Tongue (tissue), 2 donors: ENCODE measurements around the gene COPS8. TPM values are rescaled to one million over a fixed set of nuclear protein-coding genes. Genes with fewer than 3 reads are reported as not detected.

Experiments used
- DNase-seq: peaks from one replicate; pipeline ENCODE4 v3.0.0-alpha.2; 2015
- total RNA-seq: library from RNA; depleted of rRNA; stranded (reverse); fragments of >200 nt; gene quantifications from one replicate; pipeline ENCODE4 v1.2.3, GENCODE V29; 2014

Gene COPS8
- 105 TPM for total RNA-seq

DNA sequence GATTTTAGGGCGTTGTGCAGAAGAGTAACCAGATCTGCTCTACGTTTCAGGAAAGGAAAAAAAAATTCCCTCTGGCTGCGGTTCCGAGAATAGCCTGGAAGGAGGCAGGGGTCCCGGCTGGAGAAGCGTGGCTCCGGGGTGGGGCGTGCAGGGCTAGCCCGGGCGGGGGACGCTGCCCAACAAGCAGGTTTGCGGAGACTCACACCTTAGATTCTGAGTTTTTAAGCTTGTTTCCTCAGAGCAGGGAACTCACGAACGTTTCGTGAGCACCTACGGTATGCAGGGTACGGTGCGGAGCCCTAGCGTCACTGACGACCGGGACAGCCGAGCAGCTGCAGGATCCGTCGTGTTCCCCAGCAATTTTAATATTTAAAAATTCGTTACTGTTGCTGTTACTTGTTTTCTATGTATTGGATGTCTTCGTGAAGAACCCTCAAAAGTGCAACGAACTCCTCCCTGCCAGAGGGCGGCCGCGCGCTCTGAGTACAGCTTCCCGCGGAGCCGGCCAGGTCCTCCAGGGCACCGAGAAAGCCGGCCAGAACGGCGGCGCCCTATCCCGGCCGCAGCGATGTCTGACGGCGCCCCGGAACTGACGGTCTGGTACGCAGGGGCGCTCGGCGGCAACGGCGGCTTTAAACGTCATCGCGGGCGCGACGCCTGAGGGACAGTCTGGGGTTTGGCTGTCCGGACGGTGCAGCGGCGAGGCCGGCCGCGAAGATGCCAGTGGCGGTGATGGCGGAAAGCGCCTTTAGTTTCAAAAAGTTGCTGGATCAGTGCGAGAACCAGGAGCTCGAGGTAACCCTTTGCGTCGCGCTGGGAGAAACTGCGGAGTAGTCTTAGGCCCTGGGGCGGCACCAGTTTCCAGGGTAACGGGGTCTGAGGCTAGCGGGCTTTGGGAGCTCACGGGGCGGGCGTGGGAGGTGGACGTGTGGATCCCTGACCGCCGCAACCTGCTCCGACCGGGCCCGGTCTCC, at the start of gene COPS8:
Gene COPS8 (plus strand): TSS at position 642 of the 974 bp plus-strand sequence. CDS start 76 bp downstream, at position 718.
- DNase-seq: peak; percentile 98

DNA sequence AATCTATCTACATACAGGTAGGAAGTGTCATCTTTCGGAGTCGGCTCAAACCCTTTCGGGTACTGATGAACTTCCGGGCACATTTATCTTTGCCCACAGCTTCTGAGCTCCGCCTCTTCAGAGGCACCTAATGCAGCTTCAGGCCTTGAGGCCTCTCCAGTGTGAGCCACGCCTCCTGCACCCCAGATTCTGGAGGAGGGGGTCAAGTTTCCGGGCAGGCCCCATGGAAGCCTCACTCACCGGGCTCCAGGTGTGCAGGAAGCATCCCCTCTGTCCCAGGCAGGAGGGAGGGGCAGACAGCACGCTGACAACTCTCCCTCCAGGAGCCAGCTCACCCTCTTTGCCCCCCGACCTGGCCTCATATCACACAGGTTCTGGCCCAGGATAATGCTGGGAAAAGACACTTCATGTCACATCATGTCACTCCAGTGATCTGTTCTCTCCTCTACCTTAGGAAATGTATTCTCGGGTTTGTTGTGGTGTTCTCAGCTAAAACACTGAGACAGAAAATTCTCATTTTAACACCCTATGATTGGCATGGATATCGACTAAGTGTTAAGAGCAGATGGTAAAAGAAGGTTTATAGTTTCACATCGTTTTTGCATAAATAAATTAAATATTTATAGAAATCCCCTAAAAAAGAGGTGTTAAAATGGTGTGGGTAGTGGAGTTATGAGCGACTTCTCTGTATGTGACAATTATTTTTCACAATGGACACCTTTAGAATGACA, 46.2 kb upstream of the COPS8 start:
- DNase-seq: no peak

DNA sequence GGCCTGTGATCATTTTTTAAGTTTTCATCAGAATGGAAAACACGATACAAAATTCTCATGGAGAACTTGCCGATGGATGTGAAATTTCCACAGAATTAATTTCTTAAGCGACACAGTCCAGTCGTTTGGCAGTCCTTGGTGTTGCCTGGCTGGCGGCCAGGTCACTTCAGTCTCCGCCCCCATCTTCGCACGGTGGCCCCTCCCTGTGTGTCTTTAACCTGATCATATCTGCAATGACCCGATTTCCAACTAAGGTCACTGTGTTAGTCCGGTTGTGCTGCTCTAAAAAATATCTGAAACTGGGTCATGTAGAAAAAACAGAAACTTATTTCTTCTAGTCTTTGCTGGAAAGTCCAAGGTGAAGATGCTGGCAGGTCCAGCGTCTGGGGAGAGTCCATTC, 44.5 kb upstream of the COPS8 start:
- DNase-seq: no peak

DNA sequence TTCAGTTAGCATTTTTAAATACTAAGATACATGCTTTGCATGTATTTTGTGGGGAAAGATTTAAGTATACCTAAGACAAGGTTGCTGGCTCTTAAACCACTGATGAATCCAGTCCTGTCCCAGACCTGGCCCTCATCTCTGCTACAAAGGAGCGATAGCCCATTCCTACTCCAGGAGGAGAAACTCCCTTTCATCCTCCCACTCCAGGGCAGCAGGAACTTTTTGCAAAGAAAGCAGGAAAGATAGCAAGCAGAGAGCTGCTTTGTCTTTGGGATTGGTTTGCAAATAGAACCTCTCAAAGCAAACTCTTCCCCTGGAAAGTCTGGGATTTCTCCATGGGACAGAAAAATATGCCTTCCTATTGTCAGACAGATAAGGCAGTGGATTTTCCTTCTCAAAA, 43.6 kb upstream of the COPS8 start:
- no peak for DNase-seq

DNA sequence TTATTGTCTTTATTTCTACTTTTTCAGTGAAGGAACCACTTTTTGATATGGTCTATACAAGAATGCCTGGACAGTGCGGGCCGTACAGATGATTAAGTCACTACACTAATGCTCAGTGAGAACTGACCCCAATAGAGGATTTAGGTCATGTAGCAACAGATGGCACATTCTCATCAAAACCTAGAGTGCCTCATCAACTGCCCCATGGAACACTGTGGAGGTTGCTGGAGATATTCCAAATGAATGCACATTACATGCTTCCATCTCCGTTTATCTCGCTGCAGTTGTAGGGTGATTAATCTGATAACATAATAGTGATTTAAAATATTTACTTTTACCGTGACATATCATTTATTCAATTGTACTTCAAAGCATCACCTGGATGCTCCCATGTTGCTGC, 41.8 kb upstream of the COPS8 start:
- no peak for DNase-seq

DNA sequence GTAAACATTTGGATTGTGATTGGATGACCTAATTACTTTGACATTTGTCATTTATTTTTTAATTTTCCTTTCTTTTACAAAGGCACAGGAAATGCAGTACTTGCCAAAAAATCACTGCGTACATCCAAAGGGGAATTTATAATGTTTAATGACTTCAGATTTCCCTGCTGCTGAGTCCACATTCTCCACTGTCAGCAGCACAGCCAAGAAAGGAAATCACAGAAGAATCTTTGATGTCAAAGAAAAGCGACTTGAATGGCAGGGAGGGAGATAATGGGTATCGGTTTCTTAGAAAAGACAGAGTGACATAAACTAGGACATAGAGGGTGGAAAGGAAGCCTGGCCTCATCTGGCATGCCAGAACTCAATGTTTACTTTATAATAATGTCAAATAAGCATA, 41.4 kb upstream of the COPS8 start:
- no peak for DNase-seq

DNA sequence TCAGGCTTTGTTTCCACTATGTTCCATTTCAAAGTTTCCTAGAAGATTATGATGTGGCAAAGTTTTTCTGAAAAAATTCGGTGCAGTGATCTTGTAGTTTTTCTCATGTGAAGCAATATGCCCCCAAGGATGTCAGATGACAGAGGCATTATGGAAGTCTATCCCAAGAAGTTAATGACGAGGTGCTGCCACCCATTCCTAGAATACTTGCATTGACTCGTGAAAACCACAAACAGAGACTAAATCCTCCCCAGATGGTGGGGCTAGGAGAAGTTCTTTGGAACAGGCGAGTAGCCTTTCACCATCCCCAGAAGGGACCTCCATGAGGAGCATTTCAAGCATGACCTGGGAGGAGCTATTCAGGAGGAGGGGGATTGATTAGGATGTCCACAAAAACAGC, 40.2 kb upstream of the COPS8 start:
- DNase-seq: no peak

DNA sequence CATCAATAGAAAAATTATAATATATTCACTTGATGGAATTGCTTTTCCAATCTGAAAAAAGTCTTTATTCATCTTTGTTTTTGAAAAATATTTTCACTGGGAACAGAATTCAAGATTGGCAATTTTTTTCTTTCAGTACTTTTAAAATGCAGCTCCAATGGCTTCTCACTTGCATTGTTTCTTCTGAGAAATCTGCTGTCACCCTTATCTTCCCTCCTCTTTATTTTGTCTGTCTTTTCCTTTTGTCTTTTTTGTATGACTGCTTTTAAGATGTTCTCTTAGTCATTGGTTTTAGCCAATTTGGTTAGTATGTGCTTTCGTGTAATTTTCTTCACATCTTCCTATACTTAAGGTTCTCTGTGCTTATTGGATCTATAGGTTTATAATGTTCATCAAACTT, 37.1 kb upstream of the COPS8 start:
- DNase-seq: no peak

DNA sequence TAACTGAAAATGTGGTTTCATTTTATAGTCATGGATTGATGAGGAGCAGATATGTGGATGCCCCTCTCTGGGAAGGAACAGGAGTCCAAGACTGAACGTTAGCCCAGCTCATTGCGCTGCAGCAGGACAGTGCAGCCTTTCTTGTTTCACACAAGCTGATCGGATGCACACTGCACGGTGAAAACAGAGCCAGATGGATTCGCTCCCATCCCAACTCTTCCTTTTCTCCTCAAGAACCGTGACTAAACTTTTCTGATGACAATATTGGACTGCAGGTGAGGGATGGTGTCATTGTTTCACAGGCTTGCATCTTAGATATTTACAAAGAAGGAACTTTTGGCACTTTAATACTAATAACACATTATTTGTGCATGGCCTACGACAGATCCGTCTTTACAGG, 33.8 kb upstream of the COPS8 start:
- no peak for DNase-seq

DNA sequence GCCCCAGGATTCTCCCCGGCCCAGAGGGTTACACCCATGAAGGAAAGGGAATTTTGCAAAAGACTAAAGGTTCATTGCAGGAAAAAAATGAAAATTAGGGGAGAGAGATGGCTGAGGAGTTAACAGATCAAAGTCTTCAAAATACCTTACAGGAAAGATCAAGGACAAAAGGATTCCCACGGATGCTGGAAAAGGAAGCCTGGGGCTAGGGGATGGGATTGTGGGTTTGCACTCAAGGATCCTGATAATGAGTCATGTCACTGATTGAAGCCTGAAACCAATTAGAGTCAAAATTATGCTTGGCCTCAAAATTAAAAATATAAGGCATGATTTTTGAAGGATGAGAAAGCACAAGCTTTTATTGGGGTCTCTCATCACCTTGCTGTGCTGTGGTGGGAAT, 32.6 kb upstream of the COPS8 start:
- no peak for DNase-seq

DNA sequence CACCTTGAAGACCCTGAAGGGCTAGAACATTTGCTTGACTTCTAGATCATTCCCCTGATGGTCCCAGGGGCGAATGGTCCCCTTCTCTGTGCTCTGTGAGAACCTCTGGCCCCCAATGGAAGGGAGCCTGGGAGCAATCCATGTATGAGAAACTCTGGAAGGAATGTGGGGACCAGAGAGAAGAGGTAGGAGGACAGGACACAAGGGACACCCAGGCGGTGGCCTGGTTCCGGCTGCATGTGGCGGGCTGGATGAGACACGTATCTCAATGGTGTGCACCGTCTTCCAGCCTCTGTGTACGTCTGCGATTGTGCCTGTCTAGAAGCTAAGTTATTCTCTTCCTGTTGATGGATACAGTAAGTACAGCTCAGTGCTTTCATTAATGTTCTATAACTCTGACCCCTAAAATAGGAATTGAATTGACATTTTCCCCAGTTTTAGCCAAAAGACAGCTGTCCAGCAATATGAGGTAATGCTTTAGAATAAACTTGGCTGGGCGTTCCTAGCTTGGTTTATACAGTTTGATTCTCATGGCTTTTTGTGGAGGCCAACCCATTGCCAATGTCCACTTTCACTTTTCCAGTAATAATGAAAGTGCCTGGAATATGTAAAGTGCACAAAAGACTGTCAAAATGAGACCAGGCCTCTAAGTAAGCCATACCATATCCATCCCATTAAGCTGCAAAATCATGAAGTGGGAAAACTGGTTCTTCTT, 30.1 kb upstream of the COPS8 start:
- DNase-seq: peak; percentile 56

DNA sequence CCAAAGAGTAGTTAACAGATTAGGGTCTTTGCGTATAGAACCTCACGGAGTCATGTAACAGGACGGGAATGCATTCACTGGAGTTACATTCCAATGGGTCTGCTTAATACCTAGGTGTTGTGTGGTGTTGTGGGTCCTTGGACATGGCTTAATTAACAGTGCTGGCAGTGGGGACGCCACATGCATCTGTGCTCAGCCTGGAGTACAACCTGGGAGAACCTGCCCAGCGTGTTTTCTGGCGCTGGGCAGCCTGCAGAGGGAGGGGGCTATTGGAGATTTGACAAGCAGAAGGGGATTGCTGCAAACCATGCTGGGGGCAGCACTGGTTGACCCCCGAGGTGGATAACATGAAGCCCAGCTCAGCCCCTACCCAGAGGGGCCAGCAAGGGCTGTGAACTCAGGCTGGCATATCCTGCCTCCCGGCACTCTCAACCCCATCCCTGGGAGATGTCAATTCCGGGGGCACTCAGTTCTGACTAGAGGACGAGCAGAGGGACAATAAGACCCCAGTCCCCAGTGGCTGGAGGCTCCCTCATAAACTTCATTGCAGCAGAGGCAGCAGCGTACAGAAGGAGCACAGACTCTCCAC, 29.3 kb upstream of the COPS8 start:
- DNase-seq: no peak

DNA sequence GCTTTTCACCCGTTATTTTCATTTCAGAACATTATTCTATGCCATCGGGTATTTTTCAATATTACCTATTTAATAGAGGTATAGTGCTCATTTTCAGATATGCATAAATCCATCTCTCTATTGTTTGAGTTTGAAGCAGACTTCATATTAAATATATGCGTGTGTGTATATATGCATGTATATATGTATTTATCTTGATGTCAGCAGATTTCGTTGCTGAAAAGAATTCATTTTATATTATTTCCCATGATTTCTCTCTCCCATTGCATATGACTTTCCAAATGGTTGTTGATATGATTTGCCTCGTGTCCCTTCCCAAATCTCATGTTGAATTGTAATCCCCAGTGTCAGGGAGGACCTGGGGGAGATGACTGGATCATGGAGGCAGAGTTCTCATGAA, 28.6 kb upstream of the COPS8 start:
- DNase-seq: no peak

DNA sequence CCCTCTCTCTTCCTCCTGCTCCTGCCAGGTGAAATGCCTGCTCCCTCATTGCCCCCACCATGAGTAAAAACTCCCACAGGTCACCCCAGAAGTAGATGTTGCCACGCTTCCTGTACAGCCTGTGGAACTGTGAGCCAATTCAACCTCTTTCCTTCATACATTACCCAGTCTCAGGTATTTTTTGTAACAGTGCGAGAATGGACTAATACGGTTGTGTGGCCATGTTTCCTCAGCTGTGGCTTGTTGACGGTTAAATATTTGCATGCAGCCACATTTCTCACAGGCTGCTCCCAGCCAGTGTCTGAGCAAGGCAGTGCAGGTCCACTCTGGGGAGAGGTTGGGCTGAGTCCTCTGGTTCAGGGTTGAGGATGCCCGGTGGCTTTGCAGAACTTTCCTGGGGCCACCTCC, 27.8 kb upstream of the COPS8 start:
- DNase-seq: no peak

DNA sequence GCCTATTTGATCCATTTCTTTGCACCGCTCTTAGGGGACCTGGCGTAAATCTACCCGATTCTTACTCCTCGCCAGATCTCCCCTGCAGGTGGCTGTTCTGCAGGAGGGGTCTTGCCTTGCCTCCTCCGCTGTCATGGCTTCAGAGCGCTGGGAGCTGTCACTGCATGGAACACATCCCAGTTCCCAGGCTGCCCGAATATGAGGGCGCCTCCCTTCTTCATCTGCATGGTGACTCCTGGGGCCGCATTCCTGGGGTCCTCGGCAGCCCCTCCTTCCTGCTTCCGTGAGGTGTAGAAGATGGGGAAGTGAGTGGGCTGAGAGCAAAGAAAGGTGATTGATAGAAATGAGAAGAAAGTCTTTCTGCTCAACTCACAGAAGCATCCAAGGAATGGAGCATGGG, 27.3 kb upstream of the COPS8 start:
- no peak for DNase-seq

DNA sequence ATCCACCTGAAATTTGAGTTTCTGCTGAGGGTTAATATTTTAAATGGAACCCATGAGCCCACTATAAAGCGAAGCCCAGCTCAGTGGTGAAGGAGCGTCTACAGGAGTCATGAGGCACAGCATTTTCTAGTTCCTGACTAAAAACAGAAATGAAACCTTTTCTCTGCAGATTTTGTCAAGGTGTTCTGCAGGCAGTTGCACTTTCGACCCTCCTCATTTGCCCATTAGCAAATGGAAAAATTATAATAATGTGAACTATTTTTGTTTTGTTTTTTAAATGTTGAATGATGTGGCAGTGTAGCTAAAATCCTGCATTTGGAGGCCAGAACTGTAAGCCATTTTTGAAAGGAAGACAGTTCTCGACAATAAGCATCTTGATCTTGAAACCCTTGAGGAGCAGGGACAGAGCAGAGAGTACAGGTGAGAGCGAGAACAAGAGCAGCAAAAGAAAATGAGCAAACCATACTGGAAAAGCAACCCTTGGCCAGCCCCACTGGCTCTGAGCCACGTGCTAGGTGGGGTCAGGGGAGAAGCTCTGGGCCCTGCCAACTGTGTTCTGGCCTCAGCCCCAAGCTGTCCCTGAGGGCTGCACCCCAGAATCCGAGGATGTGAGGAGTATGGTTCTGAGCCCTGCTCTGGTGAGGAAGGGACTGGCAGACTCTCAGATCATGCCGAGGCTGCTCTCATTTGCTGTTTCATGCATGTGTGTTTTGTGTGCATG, 26.4 kb upstream of the COPS8 start:
- no peak for DNase-seq

DNA sequence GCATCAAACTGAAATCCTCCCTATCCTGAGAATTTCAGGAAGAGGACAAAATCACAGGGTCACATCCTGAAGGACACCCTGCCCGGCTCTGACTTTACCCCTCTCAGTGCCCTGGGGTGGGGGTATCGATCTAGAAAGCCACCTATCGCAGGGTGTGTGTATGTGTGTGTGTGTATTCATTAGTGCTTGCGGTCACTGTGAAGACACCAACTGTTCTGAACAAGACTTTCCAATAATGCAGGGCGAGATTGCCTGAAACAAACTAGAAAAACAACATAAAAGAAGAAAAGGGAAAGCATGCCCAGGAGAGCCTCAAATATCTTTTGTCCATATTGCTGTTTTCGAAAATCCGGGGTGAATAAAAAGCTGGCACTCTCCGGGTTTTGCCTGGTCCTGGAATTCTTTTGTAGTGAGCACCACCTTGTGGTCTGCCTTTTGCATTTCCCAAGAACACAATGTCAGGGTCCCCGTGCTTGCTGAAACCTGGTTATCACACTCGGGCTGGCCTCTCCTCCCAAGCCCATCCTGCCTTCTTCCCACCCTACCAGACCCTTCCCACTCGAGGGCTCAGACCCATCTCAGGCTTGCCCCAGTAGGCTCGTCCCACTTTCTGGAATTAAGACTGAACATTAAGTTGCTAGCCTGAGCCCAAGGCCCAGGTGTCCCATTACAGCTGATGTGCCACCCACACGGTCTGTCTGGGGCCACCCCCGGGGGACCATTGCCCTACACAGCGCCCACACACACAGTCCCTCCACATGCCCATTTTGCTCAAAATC, 25.0 kb upstream of the COPS8 start:
- peak; percentile 88 for DNase-seq

DNA sequence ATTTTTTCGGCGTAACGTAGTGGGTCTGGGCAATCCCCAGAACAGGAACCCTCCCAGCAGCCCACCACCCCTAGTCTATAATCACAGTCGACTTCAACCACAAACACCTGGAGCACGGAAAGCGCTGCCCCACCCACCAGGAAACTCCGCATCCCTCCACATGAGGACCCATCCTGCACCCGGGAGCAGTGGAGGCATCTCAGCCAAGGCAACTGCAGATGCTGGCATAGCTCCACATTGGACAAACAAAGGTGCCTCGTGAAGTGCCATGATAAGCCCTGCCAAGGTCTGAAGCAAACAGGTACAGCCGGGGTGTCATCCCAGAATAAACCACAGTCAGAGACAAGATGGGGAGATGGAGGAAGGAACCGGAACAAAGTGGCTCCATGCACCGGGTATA, 24.3 kb upstream of the COPS8 start:
- no peak for DNase-seq

DNA sequence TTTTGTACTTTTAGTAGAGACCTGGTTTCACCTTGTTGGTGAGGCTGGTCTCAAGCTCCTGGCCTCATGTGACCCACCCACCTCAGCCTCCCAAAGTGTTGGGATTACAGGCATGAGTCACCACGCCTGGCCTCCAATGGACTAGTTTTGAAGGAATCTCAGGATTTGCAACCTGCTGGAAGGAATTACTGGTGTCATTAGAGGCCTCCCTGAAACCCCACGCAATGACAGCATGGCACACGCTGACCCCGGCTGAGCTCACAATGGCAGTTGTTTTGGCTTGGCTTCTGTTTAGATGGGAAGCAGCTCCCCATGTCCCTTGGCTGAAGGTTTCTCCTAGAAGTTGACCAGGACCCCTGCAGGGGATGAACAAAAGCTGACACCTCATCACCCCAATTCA, 23.1 kb upstream of the COPS8 start:
- DNase-seq: no peak

DNA sequence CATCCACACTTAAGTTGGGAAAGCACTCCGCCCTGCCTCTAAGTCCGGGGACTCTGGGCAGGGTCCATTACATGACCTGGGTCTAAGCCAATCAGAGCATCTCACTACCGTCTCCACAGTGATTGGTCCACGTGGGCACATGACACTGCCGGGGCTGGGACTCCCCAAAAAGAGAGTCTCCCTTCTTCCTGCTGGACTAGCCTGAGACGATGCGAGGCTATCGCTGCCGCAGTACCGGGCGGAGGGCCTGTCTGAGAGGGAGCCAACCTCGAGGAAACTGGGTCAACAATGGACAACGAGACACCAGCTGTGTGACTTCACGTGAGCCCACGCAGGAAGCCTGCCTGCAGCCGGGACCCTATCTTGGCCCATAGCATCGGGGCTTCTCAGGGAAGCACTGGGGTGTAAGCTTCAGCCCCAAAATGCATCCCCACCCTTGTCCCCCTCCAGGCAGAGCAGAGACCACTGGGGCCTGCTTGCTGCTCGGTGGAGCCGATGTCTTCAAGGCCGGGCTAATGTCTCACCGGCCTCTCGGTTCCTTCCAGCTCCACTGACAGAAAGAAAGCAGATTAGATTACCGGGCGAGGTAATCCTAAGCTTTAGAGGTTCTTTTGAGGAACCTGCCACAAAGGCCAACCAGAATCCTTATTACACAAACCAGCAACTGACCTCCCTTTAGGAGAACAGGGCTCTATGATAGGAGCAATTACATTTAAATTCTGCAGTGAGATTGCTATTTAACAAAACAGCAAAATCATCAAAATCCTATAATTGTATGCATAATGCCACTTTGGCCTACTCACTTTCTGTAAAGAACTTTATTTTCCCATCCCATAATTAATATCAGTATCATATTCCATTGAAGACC, 21.3 kb upstream of the COPS8 start:
- no peak for DNase-seq
